Transverse colon (tissue), 4 donors: ENCODE results near the gene OR5K2. TPM values are rescaled to one million over a fixed set of nuclear protein-coding genes. Genes with fewer than 3 reads are reported as not detected.

Source experiments
- DNase-seq: peaks from one replicate; pipeline ENCODE4 v3.0.0-alpha.2; 2019
- H3K27ac ChIP-seq, 4 donors: fragments of 200-600 bp; sonication (generic); 2 replicates each; pipeline ENCODE4 v1.5.1; 2016 to 2018; ENCODE audit warnings: inconsistent platforms in 4 of 4
- H3K27me3 ChIP-seq: fragments of 200-600 bp; sonication (generic); 2 replicates; pipeline ENCODE4 v1.5.1; 2017; ENCODE audit warnings: inconsistent platforms
- H3K36me3 ChIP-seq, 4 donors: fragments of 200-600 bp; sonication (generic); 2 replicates each; pipeline ENCODE4 v1.5.1; 2017 to 2019; ENCODE audit warnings: inconsistent platforms in 4 of 4
- H3K4me1 ChIP-seq, 4 donors: fragments of 200-600 bp; sonication (generic); 2 replicates each; pipeline ENCODE4 v1.5.1; 2017 to 2020; ENCODE audit warnings: inconsistent platforms in 4 of 4
- H3K4me3 ChIP-seq, 4 donors: fragments of 200-600 bp; sonication (generic); 1 replicate in 1 of 4; 2 replicates in 3 of 4; pipeline versions ENCODE4 v1.5.1 to v1.6.1; 2017 to 2019; ENCODE audit warnings: inconsistent platforms in 4 of 4
- H3K9me3 ChIP-seq, 2 donors: fragments of 200-600 bp; sonication (generic); 2 replicates each; pipeline ENCODE4 v1.5.1; 2017 to 2019; ENCODE audit warnings: inconsistent platforms in 2 of 2
- EP300 ChIP-seq: sonication (generic); formaldehyde crosslinking; IDR thresholded peaks from one replicate; pipeline ENCODE4 v1.6.1; 2017; ENCODE audit warnings: antibody characterized with exemption, low read depth
- POLR2A ChIP-seq: fragments of 450-650 bp; IDR thresholded peaks from one replicate; pipeline ENCODE4 v1.6.1; 2016; ENCODE audit warnings: antibody characterized with exemption, mild to moderate bottlenecking, moderate library complexity
- POLR2AphosphoS5 ChIP-seq, 3 donors: sonication (generic); formaldehyde crosslinking; IDR thresholded peaks; one replicate each; pipeline ENCODE4 v1.6.1; 2016; ENCODE audit warnings: antibody characterized with exemption in 3 of 3
- WGBS, 2 donors: methylation state at CpG; one replicate each; pipeline ENCODE4 v1.1.5; 2018; ENCODE audit warnings: low coverage in 1 of 2; 5-methylcytosine and 5-hydroxymethylcytosine counted together
- in situ Hi-C, 4 donors: fragments of 200-750 bp; cut with MboI; loops; one replicate each; pipeline versions ENCODE4 v1.15.0 to v1.15.1; 2017; ENCODE audit warnings: low sequenced_read_pairs in 3 of 4, low pct_ligation_motif_present in 1 of 4, low pct_unique_long_range_greater_than_20kb in 1 of 4
- intact Hi-C: fragments of 100-400 bp; cut with DNase I; formaldehyde crosslinking; loops from one replicate; pipeline ENCODE4 v1.15.1; 2023; ENCODE audit warnings: low total_unique reads
- total RNA-seq, 4 donors: library from RNA; depleted of rRNA; stranded (reverse); fragments of >200 nt; gene quantifications; one replicate each; pipeline ENCODE4 v1.1.0, GENCODE V29; 2016
- TF ChIP-seq, protein P1 (sequence below), 5 experiments: fragments of 200-600 bp in 3 of 5; fragments of 450-650 bp in 2 of 5; sonication (generic) in 3 of 5; IDR thresholded peaks; 1 replicate in 2 of 5; 2 replicates in 3 of 5; pipeline ENCODE4 v1.5.1; 2016 to 2017; ENCODE audit warnings: antibody characterized with exemption in 5 of 5, inconsistent platforms in 3 of 5, mild to moderate bottlenecking in 2 of 5, moderate library complexity in 1 of 5

Gene OR5K2
- total RNA-seq, 4 donors from 2014 or later: not detected

DNA sequence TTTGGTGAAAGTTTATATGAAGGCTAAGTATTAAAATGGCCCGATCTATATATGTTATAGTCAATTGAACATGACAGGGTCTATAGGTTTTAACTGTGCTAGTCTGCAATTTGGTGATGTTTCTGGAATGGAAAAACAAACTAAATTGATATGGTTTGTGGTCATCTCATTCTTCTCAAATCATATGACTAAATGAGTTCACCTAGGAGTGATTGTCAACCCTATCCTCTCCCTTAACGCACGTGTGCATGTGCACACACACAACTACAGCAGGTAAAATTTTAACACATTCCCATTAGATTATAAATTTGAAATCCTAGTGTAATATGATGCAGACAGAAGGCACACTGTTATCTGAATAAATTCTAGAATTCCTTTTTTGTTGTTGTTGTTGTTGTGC lies 16.3 kb downstream of the OR5K2 start:
- Histone ChIP-seq H3K27me3 (no peaks in the 10 kb centered on the region), H3K36me3 (peaks cover 0 to 26% (median 10%) of the 10 kb centered on the region in 4 donors), H3K4me3 (no peak overlapping the region), H3K9me3 (no peaks in the 10 kb centered on the region), H3K27ac (no peak overlapping the region), H3K4me1 (no peaks in the 10 kb centered on the region)
- TF ChIP-seq EP300: no peak
- TF ChIP-seq POLR2AphosphoS5 (IDR thresholded peaks at IDR 0.05): no peak
- in situ Hi-C loops (loop anchor here in 1 of 4 donors (10.0 kb wide), 1 partner anchor 71 kb away; no protein-coding TSS in a partner anchor), intact Hi-C loops (no loop called here)
- WGBS, 2 donors: 95 to 97% methylated on average over 3 of the region's 3 CpGs
- DNase-seq: no peak

DNA sequence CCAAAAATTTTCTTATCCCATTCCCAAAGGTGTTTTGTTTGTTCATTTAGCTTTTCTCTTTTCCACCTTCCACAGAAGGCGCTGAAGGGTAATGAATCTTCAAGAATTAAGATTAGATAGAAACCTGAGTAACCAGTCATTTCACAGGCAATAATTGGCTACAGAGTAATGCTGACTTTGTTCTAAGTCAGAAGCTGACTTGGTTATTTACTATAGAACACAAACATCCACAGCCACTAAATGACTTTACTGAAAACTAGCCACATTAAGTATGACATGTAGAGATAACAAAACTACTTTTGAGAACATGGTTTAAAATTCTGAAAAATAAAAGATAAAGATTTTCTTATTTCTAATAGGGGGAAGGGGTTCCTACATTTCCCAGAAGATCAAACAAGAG lies 17.5 kb downstream of the OR5K2 start:
- no peaks in the 10 kb centered on the region for H3K4me1 ChIP-seq
- 89 to 97% methylated on average over 1 of the region's 1 CpG for WGBS, 2 donors
- intact Hi-C loops: no loop called here
- H3K4me3 ChIP-seq: no peak overlapping the region
- no peak overlapping the region for H3K27ac ChIP-seq
- TF ChIP-seq, protein P1, sequence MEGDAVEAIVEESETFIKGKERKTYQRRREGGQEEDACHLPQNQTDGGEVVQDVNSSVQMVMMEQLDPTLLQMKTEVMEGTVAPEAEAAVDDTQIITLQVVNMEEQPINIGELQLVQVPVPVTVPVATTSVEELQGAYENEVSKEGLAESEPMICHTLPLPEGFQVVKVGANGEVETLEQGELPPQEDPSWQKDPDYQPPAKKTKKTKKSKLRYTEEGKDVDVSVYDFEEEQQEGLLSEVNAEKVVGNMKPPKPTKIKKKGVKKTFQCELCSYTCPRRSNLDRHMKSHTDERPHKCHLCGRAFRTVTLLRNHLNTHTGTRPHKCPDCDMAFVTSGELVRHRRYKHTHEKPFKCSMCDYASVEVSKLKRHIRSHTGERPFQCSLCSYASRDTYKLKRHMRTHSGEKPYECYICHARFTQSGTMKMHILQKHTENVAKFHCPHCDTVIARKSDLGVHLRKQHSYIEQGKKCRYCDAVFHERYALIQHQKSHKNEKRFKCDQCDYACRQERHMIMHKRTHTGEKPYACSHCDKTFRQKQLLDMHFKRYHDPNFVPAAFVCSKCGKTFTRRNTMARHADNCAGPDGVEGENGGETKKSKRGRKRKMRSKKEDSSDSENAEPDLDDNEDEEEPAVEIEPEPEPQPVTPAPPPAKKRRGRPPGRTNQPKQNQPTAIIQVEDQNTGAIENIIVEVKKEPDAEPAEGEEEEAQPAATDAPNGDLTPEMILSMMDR (IDR thresholded peaks at IDR 0.05): no peak
- TF ChIP-seq POLR2AphosphoS5 (IDR thresholded peaks at IDR 0.05): no peak
- no peak for TF ChIP-seq EP300
- no peak for TF ChIP-seq POLR2A
- no peaks in the 10 kb centered on the region for H3K27me3 ChIP-seq
- no peaks in the 10 kb centered on the region for H3K9me3 ChIP-seq
- DNase-seq: no peak
- H3K36me3 ChIP-seq: peaks cover 0 to 29% (median 10%) of the 10 kb centered on the region in 4 donors
- in situ Hi-C loops: loop anchor here in 1 of 4 donors (10.0 kb wide), 1 partner anchor 70 kb away; no protein-coding TSS in a partner anchor

DNA sequence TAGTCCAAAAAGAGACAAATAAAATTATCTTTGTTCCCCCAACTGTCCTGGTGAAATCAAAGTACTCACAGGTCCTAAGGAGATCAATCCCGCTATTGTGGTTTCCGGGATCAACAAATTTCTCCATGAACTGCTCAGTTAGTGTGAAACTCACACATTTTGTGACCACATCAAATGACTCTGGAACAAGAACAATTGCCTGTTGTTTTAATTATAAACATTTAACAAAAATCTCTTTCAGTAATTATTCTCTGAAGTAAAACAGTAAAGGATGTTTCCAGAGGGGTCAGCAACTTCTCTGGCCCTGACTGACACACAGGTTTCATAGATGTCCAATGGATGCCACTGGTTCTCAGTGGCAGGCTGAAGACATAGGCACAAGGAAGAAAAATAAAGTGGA lies 21.3 kb downstream of the OR5K2 start:
- Histone ChIP-seq H3K27me3 (no peaks in the 10 kb centered on the region), H3K36me3 (peaks cover 0 to 29% (median 10%) of the 10 kb centered on the region in 4 donors), H3K4me3 (no peak overlapping the region), H3K27ac (no peak overlapping the region), H3K9me3 (no peaks in the 10 kb centered on the region), H3K4me1 (peaks cover 9 to 15% (median 12%) of the 10 kb centered on the region in 4 donors)
- DNase-seq: no peak
- intact Hi-C loops: no loop called here
- TF ChIP-seq, protein P1 (IDR thresholded peaks at IDR 0.05): no peak
- TF ChIP-seq POLR2AphosphoS5 (IDR thresholded peaks at IDR 0.05) (no peak), POLR2A (no peak), EP300 (no peak)
- 81 to 97% methylated on average over 2 of the region's 2 CpGs for WGBS, 2 donors
- in situ Hi-C loops: loop anchor here in 1 of 4 donors (10.0 kb wide), 1 partner anchor 66 kb away; no protein-coding TSS in a partner anchor

DNA sequence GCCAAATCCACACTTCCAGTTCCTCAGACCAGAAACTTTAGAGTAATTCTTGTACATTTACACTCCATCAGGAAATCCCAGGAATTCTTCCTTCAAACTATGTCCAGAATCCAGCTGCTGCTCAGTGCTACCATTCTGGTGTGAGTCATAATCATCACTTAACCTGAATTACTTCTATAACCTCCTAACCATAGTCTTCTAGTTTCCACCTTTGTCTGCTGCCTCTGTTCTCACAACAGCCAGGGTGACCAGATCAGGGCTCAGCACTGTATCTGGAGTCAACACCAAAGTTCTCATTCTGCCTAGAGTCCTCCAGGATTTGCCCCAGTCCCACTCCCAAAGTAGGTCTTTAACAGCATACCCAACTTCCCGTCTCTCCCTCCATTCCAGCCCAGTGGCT lies 21.9 kb downstream of the OR5K2 start:
- Histone ChIP-seq H3K27me3 (no peaks in the 10 kb centered on the region), H3K9me3 (no peaks in the 10 kb centered on the region), H3K4me3 (no peak overlapping the region), H3K36me3 (peaks cover 0 to 29% (median 10%) of the 10 kb centered on the region in 4 donors), H3K4me1 (peaks cover 9 to 15% (median 12%) of the 10 kb centered on the region in 4 donors), H3K27ac (no peak overlapping the region)
- intact Hi-C loops (no loop called here), in situ Hi-C loops (loop anchor here in 1 of 4 donors (10.0 kb wide), 1 partner anchor 65 kb away; no protein-coding TSS in a partner anchor)
- 100% methylated on average over 1 of the region's 1 CpG for WGBS, 2 donors
- no peak for DNase-seq
- TF ChIP-seq, protein P1 (IDR thresholded peaks at IDR 0.05): no peak
- TF ChIP-seq POLR2A: no peak
